ENCODE measurements around the gene RCOR1. TPM values are rescaled to one million over a fixed set of nuclear protein-coding genes. Genes with fewer than 3 reads are reported as not detected.

The RCOR1 gene
- total RNA-seq, 1 experiment from 2014 or later = 25.4 TPM

DNA sequence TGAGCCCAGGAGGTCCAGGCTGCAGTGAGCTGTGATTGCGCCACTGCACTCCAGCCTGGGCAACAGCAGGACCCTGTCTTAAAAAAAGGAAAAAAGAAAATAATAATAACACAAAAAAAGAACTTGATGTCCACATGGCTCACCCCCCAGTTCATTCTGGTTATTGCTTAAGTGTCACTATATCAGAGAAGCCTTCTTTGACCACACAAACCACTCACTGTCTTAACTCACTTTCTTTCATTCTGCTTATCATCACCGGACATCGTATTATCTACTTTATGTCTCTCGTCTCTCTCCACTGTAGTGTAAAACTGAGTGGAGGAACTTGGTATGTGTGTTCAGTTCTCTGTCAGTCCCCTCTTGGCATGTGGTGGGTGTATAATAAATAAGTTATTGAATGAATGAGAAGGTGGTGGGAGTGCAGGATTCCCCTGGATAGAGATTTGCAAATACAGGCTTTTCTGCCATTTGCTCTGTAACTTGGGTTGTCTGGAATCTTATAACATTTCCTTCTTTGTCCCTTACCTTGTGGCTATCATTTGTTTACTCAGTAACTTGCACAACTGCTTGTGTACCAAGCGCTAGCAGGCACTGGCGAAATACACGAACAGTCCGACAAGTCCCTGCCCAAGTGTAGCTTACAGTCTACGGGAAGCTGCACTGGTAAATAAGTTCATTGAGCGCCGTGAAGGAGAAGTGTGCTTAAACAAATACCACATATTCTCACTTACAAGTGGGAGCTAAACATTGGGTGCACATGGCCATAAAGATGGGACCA, 98.2 kb downstream of the RCOR1 start:
- H3K4me3 Mint-ChIP-seq = no peak overlapping the region
- no peaks in the 10 kb centered on the region for H3K9me3 Mint-ChIP-seq
- ATAC-seq (no peak), DNase-seq (ENCODE audit: low spot score) (no peak)
- H3K27ac Mint-ChIP-seq = peak overlapping the region; percentile 15
- POLR2A ChIA-PET = no interaction called here
- H3K36me3 Mint-ChIP-seq = no peaks in the 10 kb centered on the region
- H3K4me1 Mint-ChIP-seq = peaks cover 30% of the 10 kb centered on the region
- peak; percentile 60; the same call in 1 of the 2 replicates for TF ChIP-seq GABPB1 (CRISPR knock-in tag; IDR thresholded peaks at IDR 0.05)
- TF ChIP-seq NR3C1 (CRISPR knock-in tag; conservative IDR thresholded peaks at IDR 0.05; ENCODE audit: low read depth) = no peak
- CTCF ChIA-PET = no interaction called here
- H3K27me3 Mint-ChIP-seq (ENCODE audit: low read depth) = no peaks in the 10 kb centered on the region

DNA sequence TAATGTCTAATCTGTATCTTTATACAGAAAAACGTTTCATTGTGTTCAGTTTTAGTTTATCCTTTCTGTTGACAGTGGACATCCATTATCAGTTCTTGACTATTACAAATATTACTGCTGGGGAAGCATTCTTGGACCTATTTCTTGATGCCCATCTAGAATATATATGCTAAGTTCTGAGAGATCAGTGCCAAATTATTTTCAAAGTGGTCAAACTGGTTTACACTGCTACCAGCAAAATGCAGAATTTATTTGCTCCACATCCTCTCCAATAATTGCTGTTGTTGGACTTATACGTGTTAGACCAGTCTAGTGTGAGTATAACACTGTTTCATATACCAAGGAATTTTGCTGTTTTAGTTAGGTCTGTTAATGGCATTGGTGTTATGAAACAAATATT, 99.3 kb downstream of the RCOR1 start:
- CTCF ChIA-PET = no interaction called here
- peaks cover 36% of the 10 kb centered on the region for H3K4me1 Mint-ChIP-seq
- no peak overlapping the region for H3K4me3 Mint-ChIP-seq
- H3K9me3 Mint-ChIP-seq = no peaks in the 10 kb centered on the region
- POLR2A ChIA-PET = no interaction called here
- DNase-seq (ENCODE audit: low spot score) (no peak), ATAC-seq (no peak)
- TF ChIP-seq SMAD3 (CRISPR knock-in tag; IDR thresholded peaks at IDR 0.05; ENCODE audit: borderline replicate concordance) = no peak
- no peak for TF ChIP-seq GRHL2 (CRISPR knock-in tag; IDR thresholded peaks at IDR 0.05; ENCODE audit: insufficient replicate concordance, severe bottlenecking)
- TF ChIP-seq SOX15 (CRISPR knock-in tag; IDR thresholded peaks at IDR 0.05) = no peak
- TF ChIP-seq ETV6 (CRISPR knock-in tag; IDR thresholded peaks at IDR 0.05) = no peak
- TF ChIP-seq NR2C2 (CRISPR knock-in tag; IDR thresholded peaks at IDR 0.05) = no peak
- TF ChIP-seq, protein P1, sequence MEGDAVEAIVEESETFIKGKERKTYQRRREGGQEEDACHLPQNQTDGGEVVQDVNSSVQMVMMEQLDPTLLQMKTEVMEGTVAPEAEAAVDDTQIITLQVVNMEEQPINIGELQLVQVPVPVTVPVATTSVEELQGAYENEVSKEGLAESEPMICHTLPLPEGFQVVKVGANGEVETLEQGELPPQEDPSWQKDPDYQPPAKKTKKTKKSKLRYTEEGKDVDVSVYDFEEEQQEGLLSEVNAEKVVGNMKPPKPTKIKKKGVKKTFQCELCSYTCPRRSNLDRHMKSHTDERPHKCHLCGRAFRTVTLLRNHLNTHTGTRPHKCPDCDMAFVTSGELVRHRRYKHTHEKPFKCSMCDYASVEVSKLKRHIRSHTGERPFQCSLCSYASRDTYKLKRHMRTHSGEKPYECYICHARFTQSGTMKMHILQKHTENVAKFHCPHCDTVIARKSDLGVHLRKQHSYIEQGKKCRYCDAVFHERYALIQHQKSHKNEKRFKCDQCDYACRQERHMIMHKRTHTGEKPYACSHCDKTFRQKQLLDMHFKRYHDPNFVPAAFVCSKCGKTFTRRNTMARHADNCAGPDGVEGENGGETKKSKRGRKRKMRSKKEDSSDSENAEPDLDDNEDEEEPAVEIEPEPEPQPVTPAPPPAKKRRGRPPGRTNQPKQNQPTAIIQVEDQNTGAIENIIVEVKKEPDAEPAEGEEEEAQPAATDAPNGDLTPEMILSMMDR (IDR thresholded peaks at IDR 0.05) = no peak
- TF ChIP-seq TCF7 (CRISPR knock-in tag; IDR thresholded peaks at IDR 0.05; ENCODE audit: low read depth) = no peak
- H3K27me3 Mint-ChIP-seq (ENCODE audit: low read depth) = no peaks in the 10 kb centered on the region
- H3K27ac Mint-ChIP-seq = no peak overlapping the region
- no peaks in the 10 kb centered on the region for H3K36me3 Mint-ChIP-seq

DNA sequence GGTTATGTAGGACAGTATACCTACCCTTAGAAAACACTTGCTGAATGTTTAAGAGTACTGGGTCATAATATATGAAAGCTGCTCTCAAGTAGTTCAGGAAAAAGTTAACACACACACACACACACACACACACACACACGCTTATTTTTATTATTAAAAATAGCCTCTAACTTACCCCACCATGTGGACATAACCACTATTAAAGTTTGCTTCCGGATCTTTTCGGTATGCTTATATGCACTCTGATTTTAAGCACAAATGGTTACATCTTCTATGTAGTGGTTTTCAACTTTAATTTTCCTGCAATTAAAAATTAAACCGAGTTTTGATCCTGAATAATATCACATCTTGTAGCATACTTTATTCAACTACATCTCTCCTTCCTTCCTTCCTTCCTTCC, 99.9 kb downstream of the RCOR1 start:
- no peak for ATAC-seq
- no peaks in the 10 kb centered on the region for H3K9me3 Mint-ChIP-seq
- TF ChIP-seq, protein P2, sequence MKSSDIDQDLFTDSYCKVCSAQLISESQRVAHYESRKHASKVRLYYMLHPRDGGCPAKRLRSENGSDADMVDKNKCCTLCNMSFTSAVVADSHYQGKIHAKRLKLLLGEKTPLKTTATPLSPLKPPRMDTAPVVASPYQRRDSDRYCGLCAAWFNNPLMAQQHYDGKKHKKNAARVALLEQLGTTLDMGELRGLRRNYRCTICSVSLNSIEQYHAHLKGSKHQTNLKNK (CRISPR knock-in tag; IDR thresholded peaks at IDR 0.05) = no peak
- no peak for TF ChIP-seq RORB (CRISPR knock-in tag; IDR thresholded peaks at IDR 0.05)
- TF ChIP-seq SOX15 (CRISPR knock-in tag; IDR thresholded peaks at IDR 0.05) = no peak
- no peak for TF ChIP-seq ZNF121 (CRISPR knock-in tag; IDR thresholded peaks at IDR 0.05)
- TF ChIP-seq ZNF671 (CRISPR knock-in tag; IDR thresholded peaks at IDR 0.05) = no peak
- TF ChIP-seq, protein P3, sequence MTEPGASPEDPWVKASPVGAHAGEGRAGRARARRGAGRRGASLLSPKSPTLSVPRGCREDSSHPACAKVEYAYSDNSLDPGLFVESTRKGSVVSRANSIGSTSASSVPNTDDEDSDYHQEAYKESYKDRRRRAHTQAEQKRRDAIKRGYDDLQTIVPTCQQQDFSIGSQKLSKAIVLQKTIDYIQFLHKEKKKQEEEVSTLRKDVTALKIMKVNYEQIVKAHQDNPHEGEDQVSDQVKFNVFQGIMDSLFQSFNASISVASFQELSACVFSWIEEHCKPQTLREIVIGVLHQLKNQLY (CRISPR knock-in tag; IDR thresholded peaks at IDR 0.05) = no peak
- TF ChIP-seq, protein P4, sequence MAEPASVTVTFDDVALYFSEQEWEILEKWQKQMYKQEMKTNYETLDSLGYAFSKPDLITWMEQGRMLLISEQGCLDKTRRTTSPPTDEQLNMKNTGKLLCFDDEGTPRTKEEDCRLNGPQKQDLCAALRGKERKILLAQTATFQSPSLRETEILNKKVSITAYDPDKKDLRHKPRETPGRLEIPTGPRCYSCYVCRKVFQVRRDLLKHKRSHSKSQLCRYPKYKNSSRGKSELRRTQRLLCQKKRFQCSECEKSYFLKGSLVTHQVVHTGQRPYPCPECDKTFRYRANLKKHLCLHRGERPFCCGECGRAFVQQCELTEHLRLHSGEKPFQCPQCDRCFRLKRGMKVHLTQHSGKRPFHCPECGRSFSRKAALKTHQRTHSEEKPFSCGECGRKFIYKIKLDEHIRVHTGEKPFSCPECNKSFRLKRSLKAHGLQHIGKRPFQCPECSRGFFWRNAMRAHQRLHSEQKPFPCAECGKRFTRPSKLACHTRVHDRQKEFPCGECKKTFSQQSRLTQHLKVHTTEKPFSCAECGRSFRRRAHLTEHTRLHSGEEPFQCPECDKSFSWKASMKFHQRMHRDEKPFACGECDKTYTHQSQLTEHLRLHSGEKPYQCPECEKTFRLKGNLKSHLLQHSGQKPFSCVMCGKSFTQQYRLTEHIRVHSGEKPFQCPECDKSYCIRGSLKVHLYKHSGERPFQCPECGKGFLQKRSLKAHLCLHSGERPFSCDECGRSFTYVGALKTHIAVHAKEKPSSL (CRISPR knock-in tag; conservative IDR thresholded peaks at IDR 0.05) = no peak
- TF ChIP-seq, protein P5, sequence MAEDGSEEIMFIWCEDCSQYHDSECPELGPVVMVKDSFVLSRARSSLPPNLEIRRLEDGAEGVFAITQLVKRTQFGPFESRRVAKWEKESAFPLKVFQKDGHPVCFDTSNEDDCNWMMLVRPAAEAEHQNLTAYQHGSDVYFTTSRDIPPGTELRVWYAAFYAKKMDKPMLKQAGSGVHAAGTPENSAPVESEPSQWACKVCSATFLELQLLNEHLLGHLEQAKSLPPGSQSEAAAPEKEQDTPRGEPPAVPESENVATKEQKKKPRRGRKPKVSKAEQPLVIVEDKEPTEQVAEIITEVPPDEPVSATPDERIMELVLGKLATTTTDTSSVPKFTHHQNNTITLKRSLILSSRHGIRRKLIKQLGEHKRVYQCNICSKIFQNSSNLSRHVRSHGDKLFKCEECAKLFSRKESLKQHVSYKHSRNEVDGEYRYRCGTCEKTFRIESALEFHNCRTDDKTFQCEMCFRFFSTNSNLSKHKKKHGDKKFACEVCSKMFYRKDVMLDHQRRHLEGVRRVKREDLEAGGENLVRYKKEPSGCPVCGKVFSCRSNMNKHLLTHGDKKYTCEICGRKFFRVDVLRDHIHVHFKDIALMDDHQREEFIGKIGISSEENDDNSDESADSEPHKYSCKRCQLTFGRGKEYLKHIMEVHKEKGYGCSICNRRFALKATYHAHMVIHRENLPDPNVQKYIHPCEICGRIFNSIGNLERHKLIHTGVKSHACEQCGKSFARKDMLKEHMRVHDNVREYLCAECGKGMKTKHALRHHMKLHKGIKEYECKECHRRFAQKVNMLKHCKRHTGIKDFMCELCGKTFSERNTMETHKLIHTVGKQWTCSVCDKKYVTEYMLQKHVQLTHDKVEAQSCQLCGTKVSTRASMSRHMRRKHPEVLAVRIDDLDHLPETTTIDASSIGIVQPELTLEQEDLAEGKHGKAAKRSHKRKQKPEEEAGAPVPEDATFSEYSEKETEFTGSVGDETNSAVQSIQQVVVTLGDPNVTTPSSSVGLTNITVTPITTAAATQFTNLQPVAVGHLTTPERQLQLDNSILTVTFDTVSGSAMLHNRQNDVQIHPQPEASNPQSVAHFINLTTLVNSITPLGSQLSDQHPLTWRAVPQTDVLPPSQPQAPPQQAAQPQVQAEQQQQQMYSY (CRISPR knock-in tag; IDR thresholded peaks at IDR 0.05) = no peak
- no peak for TF ChIP-seq CREM (CRISPR knock-in tag; IDR thresholded peaks at IDR 0.05)
- TF ChIP-seq, protein P6, sequence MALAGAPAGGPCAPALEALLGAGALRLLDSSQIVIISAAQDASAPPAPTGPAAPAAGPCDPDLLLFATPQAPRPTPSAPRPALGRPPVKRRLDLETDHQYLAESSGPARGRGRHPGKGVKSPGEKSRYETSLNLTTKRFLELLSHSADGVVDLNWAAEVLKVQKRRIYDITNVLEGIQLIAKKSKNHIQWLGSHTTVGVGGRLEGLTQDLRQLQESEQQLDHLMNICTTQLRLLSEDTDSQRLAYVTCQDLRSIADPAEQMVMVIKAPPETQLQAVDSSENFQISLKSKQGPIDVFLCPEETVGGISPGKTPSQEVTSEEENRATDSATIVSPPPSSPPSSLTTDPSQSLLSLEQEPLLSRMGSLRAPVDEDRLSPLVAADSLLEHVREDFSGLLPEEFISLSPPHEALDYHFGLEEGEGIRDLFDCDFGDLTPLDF (CRISPR knock-in tag; IDR thresholded peaks at IDR 0.05) = no peak
- TF ChIP-seq TCF7 (CRISPR knock-in tag; IDR thresholded peaks at IDR 0.05; ENCODE audit: low read depth) = no peak
- TF ChIP-seq HMGA2 (CRISPR knock-in tag; IDR thresholded peaks at IDR 0.05) = no peak
- no peak for DNase-seq (ENCODE audit: low spot score)
- H3K4me3 Mint-ChIP-seq = no peak overlapping the region
- ChIA-PET POLR2A (no interaction called here), CTCF (interaction anchor here (3.6 kb wide), 1 partner anchor 167 kb away, joined by 26 read pairs; no protein-coding TSS in a partner anchor)
- H3K27ac Mint-ChIP-seq = no peak overlapping the region
- H3K36me3 Mint-ChIP-seq = no peaks in the 10 kb centered on the region
- no peaks in the 10 kb centered on the region for H3K27me3 Mint-ChIP-seq (ENCODE audit: low read depth)
- peaks cover 41% of the 10 kb centered on the region for H3K4me1 Mint-ChIP-seq
